AG04449 (cell line): ENCODE results near the gene WNK3.
A peak's percentile ranks its signal among the peaks of the same experiment; 100 is the strongest.
"Not testable (repeated sequence)": the region's sequence is repeated elsewhere in the genome, so short reads cannot be mapped to it uniquely, and the experiment has no call there.

ENCODE experiments used
- CTCF ChIA-PET: fragments of 350-600 bp; formaldehyde crosslinking; extraction: SDS; loops from one replicate; lab custom pipeline; 2021; ENCODE audit warnings: antibody characterized with exemption; lab: Yijun Ruan, JAX
- POLR2A ChIA-PET: fragments of 400-600, 350-600 bp; formaldehyde crosslinking; extraction: SDS; loops from one replicate; lab custom pipeline; 2020; ENCODE audit warnings: antibody characterized with exemption, inconsistent platforms; lab: Yijun Ruan, JAX
- DNase-seq: peaks from one replicate; pipeline ENCODE4 v3.0.0-alpha.2; 2010; ENCODE audit warnings: low read depth, low spot score
- H3K4me3 ChIP-seq: 2 replicates; pipeline ENCODE4 v1.5.1; 2011; ENCODE audit warnings: low read depth, mild to moderate bottlenecking, control low read depth, low read length
- CTCF ChIP-seq: IDR thresholded peaks from one replicate; pipeline ENCODE4 v1.5.1; 2011; ENCODE audit warnings: mild to moderate bottlenecking, moderate library complexity, low read length, control low read depth, inconsistent platforms; ENCODE audit not compliant: insufficient read depth; ENCODE audit errors: missing control alignments

WNK3 gene

GRCh38 chrX:54357414-54358377 is at the start of gene WNK3:
Gene WNK3, minus strand, starts transcription at chrX:54358046.
- no peak for TF ChIP-seq CTCF
- ChIA-PET CTCF (no interaction called here), POLR2A (interaction anchor here (0.9 to 1.0 kb wide), 2 partner anchors 83 to 186 kb away, joined by 3 read pairs; partner anchors contain the start of gene TSR2)
- H3K4me3 ChIP-seq = peak within 1 kb of the TSS; percentile 66
- DNase-seq = no peak

DNA sequence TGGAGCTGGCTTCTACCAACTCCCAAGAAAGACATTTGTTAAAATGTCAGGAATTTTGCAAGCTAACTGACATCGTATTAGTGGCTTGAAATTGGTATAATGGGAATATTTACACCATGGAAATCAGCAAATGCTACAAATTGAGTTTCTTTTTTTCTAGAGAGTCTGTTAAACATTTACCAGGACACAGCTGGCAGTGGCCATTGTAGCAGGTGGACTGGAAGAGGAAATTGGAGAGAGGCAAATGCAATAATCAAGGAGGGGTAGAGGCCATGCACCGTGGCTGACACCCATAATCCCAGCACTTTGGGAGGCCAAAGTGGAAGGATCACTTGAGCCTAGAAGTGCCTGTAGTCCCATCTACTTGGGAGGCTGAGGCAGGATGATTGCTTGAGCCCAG is 49.4 kb upstream of the WNK3 start:
- ChIA-PET POLR2A (no interaction called here), CTCF (no interaction called here)
- H3K4me3 ChIP-seq = no peak overlapping the region
- DNase-seq = no peak
- TF ChIP-seq CTCF = no peak

DNA sequence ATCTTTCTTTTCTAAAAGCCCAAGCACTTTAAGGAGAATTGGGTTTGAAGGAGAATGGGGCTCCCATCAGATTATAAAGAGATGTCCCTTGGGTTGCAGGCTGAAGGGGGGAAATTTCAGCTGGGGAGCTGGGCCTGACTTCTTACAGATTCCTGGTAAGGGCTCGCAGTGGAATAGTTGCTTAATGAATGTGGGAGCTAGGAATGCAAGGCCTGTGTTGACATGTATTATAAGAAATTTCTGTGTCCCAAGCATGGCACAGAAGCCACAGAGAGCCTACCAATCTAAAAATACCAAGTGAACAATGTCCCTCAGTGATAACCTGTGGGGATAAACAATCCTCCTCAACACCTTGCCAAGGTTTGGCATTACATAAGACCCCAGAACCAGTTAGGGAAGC is 39.3 kb upstream of the WNK3 start:
- no peak overlapping the region for H3K4me3 ChIP-seq
- CTCF ChIA-PET = no interaction called here
- POLR2A ChIA-PET = no interaction called here
- no peak for TF ChIP-seq CTCF
- DNase-seq = no peak

GRCh38 chrX:54386314-54386713 is 28.5 kb upstream of the WNK3 start:
- no peak for TF ChIP-seq CTCF
- H3K4me3 ChIP-seq = no peak overlapping the region
- POLR2A ChIA-PET = no interaction called here
- CTCF ChIA-PET = no interaction called here
- no peak for DNase-seq

GRCh38 chrX:54384661-54385060 is 26.8 kb upstream of the WNK3 start:
- DNase-seq, CTCF ChIA-PET, POLR2A ChIA-PET: not testable (repeated sequence)

DNA sequence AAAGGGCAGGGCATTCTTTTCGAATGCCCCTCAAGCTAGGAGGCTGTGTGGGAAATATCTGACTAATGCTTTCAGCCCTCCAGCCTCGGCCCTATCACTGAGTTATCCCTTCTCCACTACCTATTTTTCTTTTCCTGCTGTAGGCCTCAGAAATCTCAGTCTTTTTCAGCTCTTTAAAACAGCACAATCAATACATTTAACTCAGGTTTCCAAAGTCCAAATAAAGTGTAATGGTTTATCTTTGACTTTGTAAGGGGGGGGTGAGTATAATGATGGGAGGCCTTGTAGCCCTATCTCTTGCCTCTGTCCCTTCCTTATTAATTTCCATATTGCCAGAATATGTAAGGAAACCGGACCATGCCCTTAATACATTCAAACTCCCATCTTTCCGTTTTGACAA is 1.6 kb upstream of the WNK3 start:
- POLR2A ChIA-PET = no interaction called here
- CTCF ChIA-PET = no interaction called here
- DNase-seq = no peak
- no peak overlapping the region for H3K4me3 ChIP-seq
- no peak for TF ChIP-seq CTCF

More at GRCh38 chrX:54384661-54385060, 26.8 kb upstream of the WNK3 start:
- not testable (repeated sequence) for H3K4me3 ChIP-seq
